ENCODE data around the gene ACOT2. TPM values are rescaled to one million over a fixed set of nuclear protein-coding genes. Genes with fewer than 3 reads are reported as not detected.

The ACOT2 gene
- total and polyA plus RNA-seq, 10 of the 15 experiments (the other 5 are each of a cell fraction or from before 2014, with no cell fraction given) = 9.6 to 41.9 (median 22.8) TPM

- H3K79me2 ChIP-seq (ENCODE audit: control insufficient read depth, insufficient read depth, low read length) = no peaks in the 10 kb centered on the region
- peak within 1 kb of the TSS; percentile 58; the same call in 1 of the 2 replicates for H3K4me3 ChIP-seq
- BruUV-seq (replicated peaks) = no TSS peak
- H4K20me1 ChIP-seq (ENCODE audit: control insufficient read depth, insufficient read depth) = no peaks in the 10 kb centered on the region
- no peak within 1 kb of the TSS for H3K27ac ChIP-seq (ENCODE audit: control insufficient read depth, insufficient read depth)
- H2AFZ ChIP-seq (ENCODE audit: control insufficient read depth, low read depth, low read length) = peak within 1 kb of the TSS; percentile 86
- ATAC-seq (peak; percentile 93), FAIRE-seq (no peak), DNase-seq (ENCODE audit: low read depth, low spot score) (no peak)
- H3K27me3 ChIP-seq (replicated peaks in 1 of 2; ENCODE audit: control insufficient read depth in 2 of 2, insufficient read depth in 2 of 2, low read length in 1 of 2) = peaks cover 2 to 9% of the 10 kb centered on the region in 2 experiments; a peak in 2 of 4 replicates
- ChIA-PET CTCF (interaction anchor here (0.8 to 2.1 kb wide), 6 partner anchors 20 to 104 kb away, joined by 3 to 6 read pairs (median 3); partner anchors contain the start of gene ACOT2), POLR2A (interaction anchor here (1.2 kb wide), 1 partner anchor 42 kb away, joined by 4 read pairs; no protein-coding TSS in a partner anchor), SMC1A (ENCODE audit: uncharacterized antibody, unreplicated experiment) (no interaction called here), RAD21 (ENCODE audit: unreplicated experiment) (interaction anchor here (0.6 to 1.0 kb wide), 2 partner anchors 42 to 144 kb away, joined by 3 to 4 read pairs; no protein-coding TSS in a partner anchor)
- no peaks in the 10 kb centered on the region; the same call in 2 of the 3 replicates for H3K9me3 ChIP-seq (replicated peaks; ENCODE audit: control insufficient read depth, insufficient read depth, low read length)
- H3K36me3 ChIP-seq (ENCODE audit: control insufficient read depth in 2 of 2, insufficient read depth in 2 of 2, low read length in 1 of 2) = no peaks in the 10 kb centered on the region
- intact Hi-C loops (cut with micrococcal nuclease; ENCODE audit: unreplicated experiment) = no loop called here
- H3K4me2 ChIP-seq (ENCODE audit: control insufficient read depth, insufficient read depth) = peak within 1 kb of the TSS; percentile 98
- in situ Hi-C loops (cut with MboI) = no loop called here
- peak within 1 kb of the TSS; percentile 40; the same call in 1 of the 2 replicates for H3K9ac ChIP-seq (ENCODE audit: control insufficient read depth, insufficient read depth, low read length)
- 2% methylated on average over 84 of the region's 84 CpGs for WGBS (ENCODE audit: insufficient coverage, insufficient replicate concordance, low lambda C conversion rate, missing lambda C conversion rate)
- no peaks in the 10 kb centered on the region; the same call in 1 of the 2 replicates for H3K4me1 ChIP-seq (ENCODE audit: control insufficient read depth, insufficient read depth, low read length)
- no peak for TF ChIP-seq NR2C2 (IDR thresholded peaks at IDR 0.05; ENCODE audit: borderline replicate concordance, control insufficient read depth, insufficient read length, low read depth)
- TF ChIP-seq MEF2A (IDR thresholded peaks at IDR 0.05; ENCODE audit: insufficient read depth, low read depth, low read length) = no peak
- TF ChIP-seq ZBED1 (IDR thresholded peaks at IDR 0.05; ENCODE audit: borderline replicate concordance) = no peak
- TF ChIP-seq HDAC2 (IDR thresholded peaks at IDR 0.05) = peak; percentile 60; the same call in 1 of the 2 replicates
- peak; percentile 90 for TF ChIP-seq IKZF1 (conservative IDR thresholded peaks at IDR 0.05)
- TF ChIP-seq, protein P1, sequence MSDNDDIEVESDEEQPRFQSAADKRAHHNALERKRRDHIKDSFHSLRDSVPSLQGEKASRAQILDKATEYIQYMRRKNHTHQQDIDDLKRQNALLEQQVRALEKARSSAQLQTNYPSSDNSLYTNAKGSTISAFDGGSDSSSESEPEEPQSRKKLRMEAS (IDR thresholded peaks at IDR 0.05; ENCODE audit: low read depth, low read length) = peak; percentile 38; the same call in 1 of the 2 replicates
- peak; percentile 98 for TF ChIP-seq GATAD2B (conservative IDR thresholded peaks at IDR 0.05; ENCODE audit: low read depth)
- peak; percentile 93 for TF ChIP-seq BACH1 (IDR thresholded peaks at IDR 0.05; ENCODE audit: borderline replicate concordance)
- TF ChIP-seq, protein P2, sequence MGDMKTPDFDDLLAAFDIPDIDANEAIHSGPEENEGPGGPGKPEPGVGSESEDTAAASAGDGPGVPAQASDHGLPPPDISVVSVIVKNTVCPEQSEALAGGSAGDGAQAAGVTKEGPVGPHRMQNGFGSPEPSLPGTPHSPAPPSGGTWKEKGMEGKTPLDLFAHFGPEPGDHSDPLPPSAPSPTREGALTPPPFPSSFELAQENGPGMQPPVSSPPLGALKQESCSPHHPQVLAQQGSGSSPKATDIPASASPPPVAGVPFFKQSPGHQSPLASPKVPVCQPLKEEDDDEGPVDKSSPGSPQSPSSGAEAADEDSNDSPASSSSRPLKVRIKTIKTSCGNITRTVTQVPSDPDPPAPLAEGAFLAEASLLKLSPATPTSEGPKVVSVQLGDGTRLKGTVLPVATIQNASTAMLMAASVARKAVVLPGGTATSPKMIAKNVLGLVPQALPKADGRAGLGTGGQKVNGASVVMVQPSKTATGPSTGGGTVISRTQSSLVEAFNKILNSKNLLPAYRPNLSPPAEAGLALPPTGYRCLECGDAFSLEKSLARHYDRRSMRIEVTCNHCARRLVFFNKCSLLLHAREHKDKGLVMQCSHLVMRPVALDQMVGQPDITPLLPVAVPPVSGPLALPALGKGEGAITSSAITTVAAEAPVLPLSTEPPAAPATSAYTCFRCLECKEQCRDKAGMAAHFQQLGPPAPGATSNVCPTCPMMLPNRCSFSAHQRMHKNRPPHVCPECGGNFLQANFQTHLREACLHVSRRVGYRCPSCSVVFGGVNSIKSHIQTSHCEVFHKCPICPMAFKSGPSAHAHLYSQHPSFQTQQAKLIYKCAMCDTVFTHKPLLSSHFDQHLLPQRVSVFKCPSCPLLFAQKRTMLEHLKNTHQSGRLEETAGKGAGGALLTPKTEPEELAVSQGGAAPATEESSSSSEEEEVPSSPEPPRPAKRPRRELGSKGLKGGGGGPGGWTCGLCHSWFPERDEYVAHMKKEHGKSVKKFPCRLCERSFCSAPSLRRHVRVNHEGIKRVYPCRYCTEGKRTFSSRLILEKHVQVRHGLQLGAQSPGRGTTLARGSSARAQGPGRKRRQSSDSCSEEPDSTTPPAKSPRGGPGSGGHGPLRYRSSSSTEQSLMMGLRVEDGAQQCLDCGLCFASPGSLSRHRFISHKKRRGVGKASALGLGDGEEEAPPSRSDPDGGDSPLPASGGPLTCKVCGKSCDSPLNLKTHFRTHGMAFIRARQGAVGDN (IDR thresholded peaks at IDR 0.05) = peak; percentile 87
- TF ChIP-seq POLR2AphosphoS2 (IDR thresholded peaks at IDR 0.05; ENCODE audit: low read depth, low read length) = 0 out of 2 replicates have a peak, but pooled peaks have one; percentile 55
- peak; percentile 100 for TF ChIP-seq HDAC6 (IDR thresholded peaks at IDR 0.05; ENCODE audit: unreplicated experiment)
- TF ChIP-seq EED (IDR thresholded peaks at IDR 0.05; ENCODE audit: low read depth) = 0 out of 2 replicates have a peak, but pooled peaks have one; percentile 3
- TF ChIP-seq RELB (IDR thresholded peaks at IDR 0.05; ENCODE audit: low read depth) = 0 out of 2 replicates have a peak, but pooled peaks have one; percentile 22
- peak; percentile 65; the same call in 1 of the 2 replicates for TF ChIP-seq DPF2 (IDR thresholded peaks at IDR 0.05)
- TF ChIP-seq LARP7 (IDR thresholded peaks at IDR 0.05) = peak; percentile 74; the same call in 1 of the 2 replicates
- TF ChIP-seq, protein P3, sequence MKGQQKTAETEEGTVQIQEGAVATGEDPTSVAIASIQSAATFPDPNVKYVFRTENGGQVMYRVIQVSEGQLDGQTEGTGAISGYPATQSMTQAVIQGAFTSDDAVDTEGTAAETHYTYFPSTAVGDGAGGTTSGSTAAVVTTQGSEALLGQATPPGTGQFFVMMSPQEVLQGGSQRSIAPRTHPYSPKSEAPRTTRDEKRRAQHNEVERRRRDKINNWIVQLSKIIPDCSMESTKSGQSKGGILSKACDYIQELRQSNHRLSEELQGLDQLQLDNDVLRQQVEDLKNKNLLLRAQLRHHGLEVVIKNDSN (IDR thresholded peaks at IDR 0.05; ENCODE audit: borderline replicate concordance, extremely low read length, insufficient read depth, low read depth, low read length) = no peak
Observed at GRCh38 chr14:73612339-73613045, 43.5 kb downstream of the ACOT2 start, which contains the start of gene ACOT6. ACOT6 (plus strand) TSS chr14:73612517; CDS start chr14:73612572, 55 bp downstream.

All from GM12878 (cell line).